A673 (cell line): ENCODE data around the gene SMCO3. TPM values are rescaled to one million over a fixed set of nuclear protein-coding genes. Genes with fewer than 3 reads are reported as not detected.

Experiments
- BruUV-seq: library from RNA; stranded (reverse); fragments of 400-500 nt; replicated peaks from 2 replicates; lab custom pipeline; 2021; lab: Mats Ljungman, UMichigan
- CTCF ChIA-PET: fragments of 300-600 bp; sonication (Branson Sonifier 250); formaldehyde crosslinking; loops from one replicate; lab custom pipeline; 2022; ENCODE audit warnings: antibody characterized with exemption; lab: Charles Lee
- POLR2A ChIA-PET: fragments of 300-600 bp; sonication (Branson Sonifier 250); formaldehyde crosslinking; loops from one replicate; lab custom pipeline; 2022; ENCODE audit warnings: antibody characterized with exemption; ENCODE audit not compliant: low non-redundant PET; lab: Charles Lee
- DNase-seq: peaks from one replicate; pipeline ENCODE4 v3.0.0-alpha.2; 2015; ENCODE audit warnings: low spot score
- H3K27ac ChIP-seq: fragments of 200-600 bp; sonication (generic); 2 replicates; pipeline ENCODE4 v1.5.1; 2016; ENCODE audit warnings: mixed run types, low read depth, mild to moderate bottlenecking, mixed read lengths, antibody characterized with exemption, low read length; ENCODE audit not compliant: poor library complexity, severe bottlenecking
- H3K27me3 ChIP-seq: fragments of 200-600 bp; sonication (generic); replicated peaks from 2 replicates; pipeline ENCODE4 v1.6.1; 2017; ENCODE audit warnings: mixed run types, low read depth, mild to moderate bottlenecking, mixed read lengths, antibody characterized with exemption, low read length; ENCODE audit not compliant: insufficient read depth, poor library complexity
- H3K36me3 ChIP-seq: fragments of 200-600 bp; sonication (generic); 2 replicates; pipeline ENCODE4 v1.6.1; 2016; ENCODE audit warnings: mixed run types, mild to moderate bottlenecking, mixed read lengths, antibody characterized with exemption, low read length; ENCODE audit not compliant: insufficient read depth, poor library complexity, severe bottlenecking
- H3K4me1 ChIP-seq: fragments of 200-600 bp; sonication (generic); 2 replicates; pipeline ENCODE4 v1.6.1; 2017; ENCODE audit warnings: mixed run types, mild to moderate bottlenecking, mixed read lengths, antibody characterized with exemption, low read length; ENCODE audit not compliant: insufficient read depth, poor library complexity, severe bottlenecking
- H3K4me3 ChIP-seq: fragments of 200-600 bp; sonication (generic); 2 replicates; pipeline ENCODE4 v1.5.1; 2016; ENCODE audit warnings: low read depth, mixed run types, mild to moderate bottlenecking, mixed read lengths, low read length; ENCODE audit not compliant: poor library complexity, severe bottlenecking
- H3K9me3 ChIP-seq: fragments of 200-600 bp; sonication (generic); 2 replicates; pipeline ENCODE4 v1.6.1; 2016; ENCODE audit warnings: mixed run types, low read depth, mild to moderate bottlenecking, mixed read lengths, antibody characterized with exemption, low read length; ENCODE audit not compliant: poor library complexity, severe bottlenecking
- EZH2 ChIP-seq: fragments of 200-600 bp; sonication (generic); IDR thresholded peaks from 2 replicates; pipeline ENCODE4 v1.6.1; 2017; ENCODE audit warnings: borderline replicate concordance, low read depth, mild to moderate bottlenecking, mixed read lengths, antibody characterized with exemption, low read length; ENCODE audit not compliant: poor library complexity, severe bottlenecking
- intact Hi-C: fragments of 100-400 bp; cut with micrococcal nuclease; formaldehyde crosslinking; loops from one replicate; pipeline ENCODE4 v1.10.0; 2022; ENCODE audit not compliant: unreplicated experiment
- total RNA-seq: library from RNA; stranded (reverse); gene quantifications from 2 replicates; pipeline ENCODE4 v1.2.3, GENCODE V29; 2021
- TF ChIP-seq, protein P1 (sequence below): fragments of 300-800, 200-600 bp; sonication (generic); conservative IDR thresholded peaks from 2 replicates; pipeline ENCODE4 v1.5.1; 2017; ENCODE audit warnings: low read depth, mild to moderate bottlenecking, antibody characterized with exemption, low read length, moderate library complexity, mixed read lengths

SMCO3 gene
- total RNA-seq, 1 experiment from 2014 or later: not detected

DNA sequence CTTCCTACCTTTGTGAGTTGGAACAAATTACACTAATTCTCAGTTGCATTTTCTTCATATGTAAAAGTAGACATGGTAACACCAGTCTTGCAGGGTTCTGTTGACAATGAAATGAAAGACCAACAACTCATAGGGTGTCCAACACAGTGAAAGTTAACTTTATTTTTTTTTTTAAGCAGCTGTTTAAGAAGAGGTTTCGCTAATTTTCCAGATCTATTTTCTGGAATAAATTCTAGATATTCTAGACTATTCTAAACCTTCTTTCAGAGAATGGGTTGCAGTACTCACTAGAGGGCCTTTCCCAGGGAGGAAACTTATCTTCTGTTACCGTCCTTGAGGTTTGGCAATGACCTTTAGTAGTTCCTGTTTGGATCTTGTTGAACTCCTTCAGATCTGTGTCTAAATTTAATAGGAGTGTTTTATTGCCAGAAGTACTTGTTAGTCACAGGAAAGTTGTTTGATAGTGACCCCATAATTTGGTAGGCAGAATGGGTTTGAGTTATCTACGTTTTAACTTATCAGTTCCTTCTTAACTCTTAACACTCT, 32.1 kb upstream of the SMCO3 start:
- Histone ChIP-seq H3K4me1 (no peaks in the 10 kb centered on the region), H3K9me3 (no peaks in the 10 kb centered on the region), H3K4me3 (no peak overlapping the region), H3K27me3 (no peaks in the 10 kb centered on the region), H3K36me3 (no peaks in the 10 kb centered on the region), H3K27ac (no peak overlapping the region)
- CTCF ChIA-PET: no interaction called here
- TF ChIP-seq, protein P1, sequence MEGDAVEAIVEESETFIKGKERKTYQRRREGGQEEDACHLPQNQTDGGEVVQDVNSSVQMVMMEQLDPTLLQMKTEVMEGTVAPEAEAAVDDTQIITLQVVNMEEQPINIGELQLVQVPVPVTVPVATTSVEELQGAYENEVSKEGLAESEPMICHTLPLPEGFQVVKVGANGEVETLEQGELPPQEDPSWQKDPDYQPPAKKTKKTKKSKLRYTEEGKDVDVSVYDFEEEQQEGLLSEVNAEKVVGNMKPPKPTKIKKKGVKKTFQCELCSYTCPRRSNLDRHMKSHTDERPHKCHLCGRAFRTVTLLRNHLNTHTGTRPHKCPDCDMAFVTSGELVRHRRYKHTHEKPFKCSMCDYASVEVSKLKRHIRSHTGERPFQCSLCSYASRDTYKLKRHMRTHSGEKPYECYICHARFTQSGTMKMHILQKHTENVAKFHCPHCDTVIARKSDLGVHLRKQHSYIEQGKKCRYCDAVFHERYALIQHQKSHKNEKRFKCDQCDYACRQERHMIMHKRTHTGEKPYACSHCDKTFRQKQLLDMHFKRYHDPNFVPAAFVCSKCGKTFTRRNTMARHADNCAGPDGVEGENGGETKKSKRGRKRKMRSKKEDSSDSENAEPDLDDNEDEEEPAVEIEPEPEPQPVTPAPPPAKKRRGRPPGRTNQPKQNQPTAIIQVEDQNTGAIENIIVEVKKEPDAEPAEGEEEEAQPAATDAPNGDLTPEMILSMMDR: no peak
- TF ChIP-seq EZH2: no peak
- no TSS peak for BruUV-seq
- no peak for DNase-seq
- intact Hi-C loops: loop anchor here (5.0 to 10.0 kb wide), 3 partner anchors 309 to 421 kb away; partner anchors contain the start of gene RERG
- POLR2A ChIA-PET: no interaction called here

DNA sequence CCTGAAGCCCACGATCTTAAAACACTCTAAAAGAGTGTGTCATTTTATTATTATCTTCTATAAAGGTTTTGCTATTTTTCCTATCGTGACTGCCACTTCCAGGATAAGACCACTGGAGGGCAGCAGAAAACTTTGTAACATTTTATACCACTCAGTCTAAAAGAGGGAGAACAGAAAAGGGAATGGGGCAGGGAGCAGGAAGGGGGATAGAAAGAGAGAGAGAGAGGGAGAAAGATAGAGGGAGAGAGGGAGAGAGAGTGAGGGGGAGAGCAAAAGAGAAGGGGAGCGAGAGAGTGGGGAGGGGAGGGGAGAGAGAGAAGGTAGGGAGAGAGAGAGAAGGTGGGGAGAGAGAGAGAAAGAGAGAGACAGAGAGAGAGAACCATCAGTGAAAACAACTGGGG, 31.4 kb upstream of the SMCO3 start:
- peak; percentile 79 for DNase-seq
- TF ChIP-seq, protein P1: peak; percentile 84
- no peak for TF ChIP-seq EZH2
- no peak overlapping the region for H3K4me3 ChIP-seq
- no peaks in the 10 kb centered on the region for H3K27me3 ChIP-seq
- BruUV-seq: no TSS peak
- no peaks in the 10 kb centered on the region for H3K4me1 ChIP-seq
- CTCF ChIA-PET: interaction anchor here (2.3 kb wide), 1 partner anchor 150 kb away, joined by 13 read pairs; no protein-coding TSS in a partner anchor
- intact Hi-C loops: loop anchor here (1.0 to 10.0 kb wide), 4 partner anchors 151 to 422 kb away; partner anchors contain the start of gene RERG
- no peaks in the 10 kb centered on the region for H3K36me3 ChIP-seq
- POLR2A ChIA-PET: no interaction called here
- no peak overlapping the region for H3K27ac ChIP-seq
- H3K9me3 ChIP-seq: no peaks in the 10 kb centered on the region

DNA sequence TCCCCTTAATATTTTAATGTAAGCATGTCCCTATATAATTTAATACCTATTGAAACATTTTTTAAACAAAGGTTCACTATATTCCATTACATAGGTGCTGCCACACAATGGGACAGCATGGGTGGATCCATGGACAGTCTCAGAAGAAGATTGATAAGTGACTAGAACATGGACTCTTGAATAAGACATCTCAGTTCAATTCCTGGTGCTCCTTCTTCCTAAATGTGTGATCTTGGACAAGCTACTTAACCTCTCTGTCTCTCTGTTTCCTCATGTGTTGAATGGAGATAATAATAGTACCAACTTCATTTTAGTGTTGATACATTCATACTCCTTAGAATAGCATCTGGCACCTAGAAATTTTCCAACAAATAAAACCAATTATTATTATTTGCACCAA, 30.4 kb upstream of the SMCO3 start:
- no peak for DNase-seq
- ChIA-PET CTCF (interaction anchor here (2.3 kb wide), 1 partner anchor 151 kb away, joined by 13 read pairs; no protein-coding TSS in a partner anchor), POLR2A (no interaction called here)
- H3K36me3 ChIP-seq: no peaks in the 10 kb centered on the region
- TF ChIP-seq, protein P1: no peak
- TF ChIP-seq EZH2: no peak
- H3K27ac ChIP-seq: no peak overlapping the region
- intact Hi-C loops: loop anchor here (5.0 to 10.0 kb wide), 2 partner anchors 310 to 683 kb away; no protein-coding TSS in a partner anchor
- H3K9me3 ChIP-seq: no peaks in the 10 kb centered on the region
- H3K27me3 ChIP-seq: no peaks in the 10 kb centered on the region
- no peaks in the 10 kb centered on the region for H3K4me1 ChIP-seq
- no peak overlapping the region for H3K4me3 ChIP-seq
- no TSS peak for BruUV-seq
